GM21423 (cell line): ENCODE results near the gene MAT2B.

Source experiments
- ATAC-seq: cut with Tn5 transposase; IDR thresholded peaks from one replicate; pipeline ENCODE4 v1.9.1; 2021; ENCODE audit warnings: mild to moderate bottlenecking, moderate library complexity; ENCODE audit not compliant: unreplicated experiment

Gene MAT2B

DNA sequence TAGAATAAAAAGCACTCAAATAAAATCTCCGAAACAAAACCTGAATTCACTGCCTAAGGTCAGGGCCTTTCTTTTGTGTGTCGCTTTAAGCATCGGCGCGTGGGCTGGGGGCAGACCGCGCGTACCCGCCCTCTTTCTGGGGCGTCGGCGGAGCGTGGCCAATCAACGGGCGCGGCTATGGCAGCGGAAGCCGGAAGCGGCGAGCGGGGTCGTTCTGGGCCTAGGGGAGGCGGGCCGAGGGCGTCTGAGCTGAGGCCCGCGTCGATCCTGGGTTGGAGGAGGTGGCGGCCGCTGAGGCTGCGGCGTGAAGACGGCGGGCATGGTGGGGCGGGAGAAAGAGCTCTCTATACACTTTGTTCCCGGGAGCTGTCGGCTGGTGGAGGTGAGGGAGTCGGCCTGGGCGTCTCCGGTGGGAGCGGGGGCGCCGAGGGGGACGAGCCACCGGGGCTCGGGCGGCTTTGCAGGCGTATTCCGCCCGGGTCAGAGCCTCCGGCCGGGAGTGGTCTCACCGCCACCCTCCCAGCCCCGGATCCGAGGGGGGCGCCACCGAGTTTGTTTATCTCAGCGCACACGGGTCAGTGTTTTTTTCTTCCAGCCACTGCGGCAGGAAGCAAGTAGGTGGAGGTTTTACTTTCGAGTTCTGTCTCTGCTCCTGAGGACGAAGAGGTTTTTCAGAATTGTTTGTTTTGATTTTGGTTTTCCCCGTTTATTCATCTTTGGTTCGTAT, at the start of gene MAT2B:
TSS of gene MAT2B (plus strand) at position 252 of the 727 bp plus-strand sequence. CDS start at position 320, 68 bp downstream.
- peak; percentile 87 for ATAC-seq

DNA sequence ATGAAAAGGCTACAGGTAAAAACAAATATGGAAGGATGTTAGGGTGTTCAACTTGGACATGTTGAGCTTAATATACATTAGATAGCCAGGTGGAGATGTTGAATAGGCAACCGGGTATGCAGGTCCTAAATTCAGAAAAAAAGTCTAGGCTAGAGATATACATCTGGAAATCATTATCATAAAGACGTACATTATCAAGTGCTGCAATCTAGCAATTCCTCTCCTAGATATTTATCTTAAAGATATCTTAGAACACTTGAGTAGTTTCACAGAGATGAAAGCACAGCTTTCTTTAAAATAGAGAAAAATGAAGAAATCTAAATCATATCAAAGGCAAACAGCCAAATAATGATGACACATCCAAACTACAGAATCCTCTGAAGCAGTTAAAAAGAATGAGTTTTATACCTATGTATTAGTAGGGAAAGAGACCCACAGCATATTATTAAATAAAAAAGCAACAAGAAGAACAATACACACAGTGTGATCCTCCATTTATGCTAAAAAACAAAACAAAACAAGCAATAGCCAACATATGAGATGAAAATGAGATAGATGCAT, 49.3 kb upstream of the MAT2B start:
- no peak for ATAC-seq

DNA sequence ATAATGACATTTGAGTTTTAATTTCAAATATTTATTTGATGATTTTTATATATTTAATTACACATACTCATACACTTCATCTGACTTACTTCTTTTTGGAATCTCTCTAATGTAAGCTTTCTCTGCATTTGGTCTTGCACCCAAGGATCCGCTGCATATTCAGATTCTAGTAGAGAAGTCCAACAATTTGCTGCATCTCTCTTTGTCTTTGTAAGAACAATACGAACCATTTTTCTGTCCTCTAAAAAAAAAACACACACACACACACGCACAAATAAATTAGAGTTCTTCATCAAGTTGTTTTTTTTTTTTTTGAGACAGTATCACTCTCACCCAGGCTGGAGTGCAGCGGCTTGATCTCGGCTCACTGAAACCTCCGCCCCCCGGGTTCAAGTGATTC, 48.6 kb upstream of the MAT2B start:
- no peak for ATAC-seq

DNA sequence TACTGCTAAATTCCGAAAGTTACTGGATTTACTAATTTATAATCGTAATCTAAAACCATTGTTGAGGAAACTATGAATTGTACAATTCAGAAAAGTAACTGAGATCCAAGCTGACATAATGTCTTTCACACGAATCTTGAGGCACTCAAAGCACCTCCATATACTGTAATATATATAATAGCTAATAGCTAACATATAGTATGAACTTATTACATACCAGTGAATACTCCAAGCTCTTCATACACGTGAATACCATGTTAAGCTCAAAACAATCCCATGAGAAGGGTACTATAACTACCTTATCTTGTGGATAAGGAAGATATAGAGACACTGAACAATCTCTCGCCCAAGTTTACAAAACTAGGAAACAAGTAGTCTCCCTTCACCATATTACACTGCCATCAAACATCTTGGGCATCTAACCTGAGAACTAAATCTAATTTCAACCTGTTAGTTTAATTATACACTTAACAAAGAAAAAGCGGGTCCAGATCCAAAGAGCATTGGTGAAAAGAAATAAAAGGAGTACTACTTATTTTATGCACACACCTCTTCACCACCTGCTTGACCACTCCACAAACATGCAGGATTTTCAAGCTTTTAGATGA, 46.5 kb upstream of the MAT2B start:
- ATAC-seq: no peak

DNA sequence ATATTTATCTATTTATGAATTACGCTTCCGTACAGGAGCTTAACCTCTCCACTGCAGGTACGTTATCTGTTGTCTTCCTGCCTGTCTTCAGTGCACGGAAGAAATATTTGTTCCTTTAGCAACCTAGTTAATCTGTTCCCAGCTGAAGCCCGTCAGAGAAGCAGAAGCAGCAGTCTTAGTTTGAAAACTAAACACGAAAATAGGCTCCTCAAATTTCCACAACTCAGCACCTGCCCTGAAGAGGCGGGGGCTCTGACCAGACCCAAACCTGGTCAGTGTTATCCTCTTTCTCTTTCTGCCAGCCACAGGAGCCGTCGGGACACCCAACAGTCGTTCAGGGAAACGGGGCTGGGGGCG, 46.0 kb upstream of the MAT2B start:
- peak; percentile 3 for ATAC-seq

DNA sequence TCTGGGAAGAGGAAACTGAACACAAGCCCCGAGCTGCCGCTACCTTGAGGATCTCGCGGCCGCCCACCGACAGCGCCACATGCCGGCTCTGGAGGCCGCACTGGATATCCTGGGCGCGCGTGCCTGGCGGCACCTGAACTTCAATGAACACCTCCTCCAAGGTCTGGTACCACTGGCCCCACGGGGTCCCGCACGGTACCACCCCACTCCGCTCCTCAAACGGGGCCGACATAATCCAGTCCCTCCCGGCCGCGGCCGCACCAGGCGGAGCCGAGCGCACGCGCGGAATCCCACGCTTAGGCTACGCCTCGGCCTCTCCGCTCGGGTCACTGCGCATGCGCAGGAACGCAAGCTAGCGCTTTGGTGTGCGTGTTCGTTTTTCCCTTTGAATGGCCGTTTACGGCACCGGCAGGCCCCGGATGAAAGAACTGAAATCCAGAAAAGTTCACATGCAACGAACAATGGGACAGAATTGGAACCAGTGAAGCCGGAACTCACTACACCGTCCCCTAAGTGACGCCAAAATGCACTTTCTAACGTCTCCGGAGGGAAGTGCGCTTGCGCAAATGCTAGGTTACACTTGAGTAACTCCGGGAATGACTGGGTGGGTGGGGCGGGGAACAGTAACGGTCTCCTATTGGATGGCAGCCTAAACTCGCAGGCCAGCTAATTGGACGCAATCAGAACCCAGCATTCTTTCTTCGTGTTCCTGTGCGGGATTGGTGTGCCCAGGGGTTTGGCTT, 45.4 kb upstream of the MAT2B start, which contains the start of gene NUDCD2:
TSS of gene NUDCD2 (minus strand) at position 284 of the 743 bp plus-strand sequence. CDS start at position 232, 52 bp downstream.
- peak; percentile 81 for ATAC-seq

DNA sequence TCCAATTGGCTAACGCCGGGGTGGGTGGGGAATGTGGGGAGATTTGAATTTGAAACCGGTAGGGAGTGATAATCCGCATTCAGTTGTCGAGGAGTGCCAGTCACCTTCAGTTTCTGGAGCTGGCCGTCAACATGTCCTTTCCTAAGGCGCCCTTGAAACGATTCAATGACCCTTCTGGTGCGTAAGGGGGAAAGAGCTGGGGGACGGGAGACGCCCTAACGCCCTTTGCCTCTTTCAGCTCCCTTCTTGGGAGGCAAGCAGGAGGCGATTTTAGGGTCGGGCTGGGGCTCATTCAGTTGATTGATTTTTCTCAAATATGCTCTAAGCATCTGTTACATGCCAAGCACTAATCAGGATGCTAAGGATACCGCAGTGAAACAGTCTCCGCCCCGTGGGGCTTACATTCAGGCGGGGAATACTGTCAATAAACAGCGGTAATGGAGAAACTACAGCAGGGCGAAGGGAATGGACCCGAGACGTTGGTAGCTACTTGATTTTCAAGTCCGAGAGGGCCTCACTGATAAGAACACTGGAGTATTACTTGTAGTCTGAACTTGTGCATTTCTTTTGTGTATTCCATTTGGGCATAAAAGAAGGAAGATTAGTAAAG, 44.8 kb upstream of the MAT2B start, which contains the start of gene HMMR:
TSS of gene HMMR (plus strand) at position 71 of the 610 bp plus-strand sequence. CDS start at position 132, 61 bp downstream.
- ATAC-seq: no peak

DNA sequence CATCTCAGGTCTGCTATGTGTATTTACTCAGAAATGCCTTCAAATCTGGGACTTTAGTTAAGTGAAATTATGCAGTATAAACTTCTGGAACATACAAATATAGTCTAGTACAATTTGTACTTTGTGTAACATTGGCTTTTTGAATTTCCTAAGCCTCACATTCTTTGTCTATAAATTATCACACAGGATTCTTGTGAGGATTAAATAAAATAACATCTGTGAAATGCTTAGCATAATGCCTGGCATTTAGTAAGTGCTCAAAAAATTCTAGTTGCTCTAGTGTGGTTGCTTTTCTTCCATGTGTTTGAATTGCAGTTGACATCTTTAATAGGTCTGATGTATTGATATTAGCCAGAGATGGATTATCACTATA, 42.4 kb upstream of the MAT2B start:
- ATAC-seq: no peak

DNA sequence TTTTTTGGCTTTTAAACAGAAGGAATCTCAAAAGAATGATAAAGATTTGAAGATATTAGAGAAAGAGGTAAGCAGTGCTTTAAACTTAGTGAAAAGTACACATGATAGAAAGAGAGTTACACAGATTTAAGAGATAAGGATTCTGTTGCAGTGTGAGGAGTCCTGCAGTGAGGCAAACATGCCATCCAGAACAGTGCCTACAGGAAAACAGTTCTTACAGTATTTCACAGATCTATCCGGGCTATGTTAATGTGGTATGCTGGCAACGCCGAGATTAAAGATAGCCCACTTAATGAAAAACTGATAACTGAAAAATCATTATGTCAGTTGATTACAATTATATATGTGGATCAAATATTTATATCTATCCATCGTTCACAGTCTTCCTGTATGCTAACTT, 37.7 kb upstream of the MAT2B start:
- ATAC-seq: no peak

DNA sequence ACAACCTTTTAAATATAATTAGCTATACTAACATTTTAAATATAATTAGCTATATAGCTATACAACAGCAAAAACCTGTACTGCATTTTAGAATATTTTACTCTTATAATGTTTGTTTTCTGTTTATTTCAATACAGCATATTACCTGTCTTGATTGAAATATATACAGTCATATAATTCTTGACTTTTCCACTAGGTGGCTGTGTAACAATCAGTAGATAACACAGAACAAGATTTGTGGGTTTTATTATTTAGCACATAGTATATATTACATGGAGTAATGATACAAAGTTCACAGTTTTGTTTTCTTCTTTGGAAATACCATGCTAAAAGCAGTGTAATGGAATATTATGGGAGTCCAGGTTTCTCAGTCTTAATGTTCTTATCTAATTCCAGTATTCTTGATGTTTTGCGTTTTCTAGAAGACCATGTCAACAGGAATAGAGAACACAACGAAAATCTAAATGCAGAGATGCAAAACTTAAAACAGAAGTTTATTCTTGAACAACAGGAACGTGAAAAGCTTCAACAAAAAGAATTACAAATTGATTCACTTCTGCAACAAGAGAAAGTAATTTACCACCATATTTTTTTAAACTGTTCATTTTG, 31.7 kb upstream of the MAT2B start:
- ATAC-seq: peak; percentile 76

DNA sequence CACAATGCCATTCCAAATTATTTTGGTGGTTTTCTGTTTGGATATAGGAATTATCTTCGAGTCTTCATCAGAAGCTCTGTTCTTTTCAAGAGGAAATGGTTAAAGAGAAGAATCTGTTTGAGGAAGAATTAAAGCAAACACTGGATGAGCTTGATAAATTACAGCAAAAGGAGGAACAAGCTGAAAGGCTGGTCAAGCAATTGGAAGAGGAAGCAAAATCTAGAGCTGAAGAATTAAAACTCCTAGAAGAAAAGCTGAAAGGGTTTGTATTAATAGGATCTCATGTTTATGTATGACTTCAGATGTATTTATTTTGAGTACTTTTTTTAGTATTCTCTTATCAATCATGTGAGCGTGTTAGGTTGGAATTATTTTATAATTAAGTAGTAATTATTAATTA, 30.0 kb upstream of the MAT2B start:
- no peak for ATAC-seq

DNA sequence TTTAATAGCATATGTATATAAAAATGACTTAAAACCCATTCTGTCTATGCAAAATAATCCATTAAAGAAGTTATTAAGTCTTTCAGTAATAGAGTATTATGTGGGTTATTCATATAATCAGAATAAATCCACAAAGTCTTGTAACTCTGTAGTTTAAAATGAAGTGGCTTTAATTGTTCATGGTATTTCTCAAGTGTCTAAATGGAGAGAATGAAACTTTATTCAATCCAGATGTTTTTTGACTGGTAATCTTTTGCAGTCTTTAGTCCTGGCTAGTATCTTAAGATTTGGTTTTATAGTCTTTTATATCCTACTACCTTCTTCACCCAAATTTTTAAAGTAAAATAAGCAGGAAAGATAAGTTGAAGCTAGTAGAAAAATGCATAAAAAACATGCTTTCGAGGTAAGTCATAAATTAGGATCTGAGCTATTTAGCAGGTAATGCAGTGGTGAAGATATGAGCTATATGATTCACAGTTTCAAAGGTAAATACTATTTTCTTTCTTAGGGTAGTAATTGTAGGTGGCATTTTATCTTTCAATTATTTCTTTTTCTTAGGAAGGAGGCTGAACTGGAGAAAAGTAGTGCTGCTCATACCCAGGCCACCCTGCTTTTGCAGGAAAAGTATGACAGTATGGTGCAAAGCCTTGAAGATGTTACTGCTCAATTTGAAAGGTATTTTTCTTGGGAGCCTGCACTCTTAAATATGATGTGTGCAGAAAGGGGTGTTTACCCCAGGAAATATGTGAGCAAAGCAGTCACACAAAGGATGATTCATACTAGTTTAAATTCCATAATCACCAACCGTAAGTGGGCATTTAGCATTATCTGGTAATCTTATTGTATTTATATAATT, 27.1 kb upstream of the MAT2B start:
- ATAC-seq: no peak

DNA sequence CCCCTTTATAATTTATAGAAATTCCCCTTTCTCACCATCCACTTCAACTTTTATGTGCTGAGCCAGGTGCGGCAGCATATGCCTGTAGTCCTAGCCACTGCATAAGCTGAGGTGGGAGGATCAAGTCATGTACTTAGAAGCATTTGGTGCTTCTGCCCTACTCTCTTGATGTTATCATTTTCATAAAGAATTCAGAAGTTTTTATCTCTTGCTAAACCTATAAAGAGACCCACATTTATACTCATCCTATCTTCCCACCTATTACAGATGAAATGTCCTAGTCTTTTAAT, 26.5 kb upstream of the MAT2B start:
- ATAC-seq: no peak

DNA sequence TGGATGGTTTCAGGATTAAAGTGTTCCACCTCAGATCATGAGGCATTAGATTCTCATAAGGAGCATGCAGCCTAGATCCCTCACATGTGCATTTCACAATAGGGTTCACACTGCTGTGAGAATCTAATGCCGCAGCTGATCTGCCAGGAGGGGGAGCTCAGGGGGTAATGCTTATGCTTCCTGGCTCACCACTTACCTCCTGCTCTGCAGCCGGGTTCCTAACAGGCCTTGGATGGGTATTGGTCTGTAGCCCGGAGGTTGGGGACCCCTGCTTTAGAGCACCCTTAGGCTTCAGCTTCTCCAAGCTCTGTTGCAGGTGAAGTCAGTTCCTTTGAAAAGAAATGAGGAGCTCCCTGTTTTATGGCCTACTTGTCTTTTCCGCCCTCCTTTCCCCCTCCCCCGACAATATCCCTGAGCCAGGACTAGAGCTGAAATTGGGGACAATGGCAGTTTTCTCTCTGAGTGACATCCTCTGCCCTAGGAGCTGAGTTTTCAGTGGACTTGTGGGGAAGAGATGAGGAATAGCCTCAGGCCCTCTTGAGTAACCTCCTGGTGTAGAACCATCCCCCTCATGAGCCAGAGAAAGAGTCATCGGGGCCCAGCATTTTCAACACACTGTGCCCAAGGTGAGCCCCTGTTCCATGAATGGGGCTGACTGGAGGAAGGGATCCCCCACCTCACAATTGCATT, 16.2 kb upstream of the MAT2B start:
- ATAC-seq: no peak

DNA sequence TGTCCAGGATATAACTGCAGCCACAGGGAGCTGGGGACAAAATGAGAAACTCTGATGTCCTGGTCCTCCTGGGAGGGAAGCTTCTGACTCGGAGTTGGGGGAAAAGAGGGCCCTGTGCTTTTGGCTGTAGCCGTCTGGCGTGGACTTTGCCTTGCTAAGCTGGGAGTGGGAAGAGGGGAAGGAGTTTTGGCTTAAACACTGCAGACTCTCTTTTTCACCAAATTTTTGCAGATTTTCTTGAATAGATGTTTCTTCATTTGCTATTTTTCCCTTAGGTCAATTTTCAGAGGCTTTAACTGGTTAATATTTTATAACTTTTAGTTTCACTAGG, 15.7 kb upstream of the MAT2B start:
- no peak for ATAC-seq

DNA sequence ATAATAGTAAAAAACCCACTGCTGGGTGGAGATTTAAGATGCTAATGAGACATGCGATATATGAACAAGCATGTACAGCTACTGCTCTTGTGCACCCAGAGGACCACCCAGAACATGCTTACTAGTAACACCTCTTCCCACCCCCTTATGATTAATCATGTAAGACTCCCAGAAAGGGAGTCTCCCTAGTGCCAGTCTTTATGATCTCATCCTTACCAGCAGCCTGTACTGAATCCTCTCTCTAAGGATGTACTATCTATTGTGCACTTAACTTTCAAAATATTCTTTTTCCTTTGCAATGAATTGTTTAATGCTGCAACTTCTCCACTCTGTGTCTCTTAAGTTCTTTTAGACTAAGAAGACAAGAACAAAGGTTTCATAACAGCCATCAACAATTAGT, 9.1 kb upstream of the MAT2B start:
- no peak for ATAC-seq

DNA sequence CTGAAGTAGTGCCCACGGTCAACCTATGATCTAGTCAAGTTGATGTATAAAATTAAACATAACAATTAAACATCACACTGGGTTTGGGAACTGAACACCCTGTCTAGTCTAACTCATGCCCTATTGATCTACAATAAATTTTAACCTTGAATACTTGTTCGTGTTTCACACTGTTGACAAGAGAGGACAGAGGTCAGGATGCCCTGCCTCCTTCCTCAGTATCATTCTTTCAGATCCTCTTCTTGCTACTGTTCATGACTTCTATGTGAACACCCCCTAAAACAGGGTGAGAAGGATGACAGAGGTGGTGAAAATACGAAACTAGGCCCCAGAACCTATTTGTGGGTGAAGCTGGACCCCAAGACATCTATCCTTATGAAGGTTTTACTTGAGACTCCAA, 8.1 kb upstream of the MAT2B start:
- ATAC-seq: no peak

DNA sequence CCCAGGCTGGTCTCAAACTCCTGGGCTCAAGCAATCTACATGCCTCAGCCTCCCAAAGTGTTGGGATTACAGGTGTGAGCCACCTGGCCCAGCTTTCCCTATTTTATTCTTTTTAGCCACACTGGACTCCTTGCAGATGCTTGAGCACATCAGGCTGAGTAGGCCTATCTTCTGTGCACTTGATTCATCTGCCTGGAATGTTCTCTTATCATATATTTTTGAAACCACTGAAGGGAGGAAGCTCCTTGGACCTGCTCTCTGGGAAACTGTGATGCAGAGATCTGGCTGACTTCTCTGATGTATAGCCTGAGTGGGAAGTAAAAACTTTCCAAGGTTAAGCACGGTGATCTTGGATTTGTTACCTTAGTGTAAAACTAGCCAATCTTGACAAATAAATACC, 6.5 kb upstream of the MAT2B start:
- ATAC-seq: no peak

DNA sequence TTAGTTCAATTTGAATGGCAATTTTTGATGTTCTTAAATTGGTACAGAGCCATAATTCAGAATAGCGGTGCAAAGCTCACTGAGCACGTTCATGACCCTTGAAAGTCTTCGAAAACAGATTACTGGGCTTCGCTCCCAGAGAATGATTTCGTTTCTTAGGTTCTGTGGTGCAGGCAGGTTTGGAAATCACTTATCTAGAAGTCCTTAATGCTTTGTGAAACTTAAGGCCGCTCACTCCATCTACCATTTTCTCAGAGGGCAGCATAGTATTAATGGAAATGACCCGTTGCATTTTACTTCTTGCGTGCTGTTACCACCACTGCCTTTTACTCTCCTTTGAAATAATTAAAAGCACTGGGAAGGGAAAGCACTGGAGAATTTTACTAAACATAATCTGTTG, 2.9 kb upstream of the MAT2B start:
- ATAC-seq: no peak
